Measurements from ENCODE around the gene PI4K2B.
"Not testable (repeated sequence)": the region's sequence is repeated elsewhere in the genome, so short reads cannot be mapped to it uniquely, and the experiment has no call there.

Gene PI4K2B

GRCh38 chr4:25242195-25242594, 8.4 kb downstream of the PI4K2B start:
- DNase-seq (ENCODE audit: low spot score), result not testable (repeated sequence)

- DNase-seq (ENCODE audit: low spot score), result no peak
Measured at GRCh38 chr4:25245181-25245580, 11.3 kb downstream of the PI4K2B start.

- no peak for DNase-seq (ENCODE audit: low spot score)
Measured at GRCh38 chr4:25246680-25247611, 13.1 kb downstream of the PI4K2B start.

- DNase-seq (ENCODE audit: low spot score), result not testable (repeated sequence)
Measured at GRCh38 chr4:25248875-25249274, 15.0 kb downstream of the PI4K2B start.

GRCh38 chr4:25249494-25249893, 15.7 kb downstream of the PI4K2B start:
- DNase-seq (ENCODE audit: low spot score), result not testable (repeated sequence)

GRCh38 chr4:25252230-25253070, 18.6 kb downstream of the PI4K2B start:
- DNase-seq (ENCODE audit: low spot score), result no peak

GRCh38 chr4:25253071-25253445, 19.2 kb downstream of the PI4K2B start:
- no peak for DNase-seq (ENCODE audit: low spot score)

- DNase-seq (ENCODE audit: low spot score), result not testable (repeated sequence)
Measured at GRCh38 chr4:25253786-25254185, 20.0 kb downstream of the PI4K2B start.

GRCh38 chr4:25258980-25259578, 25.2 kb downstream of the PI4K2B start:
- DNase-seq (ENCODE audit: low spot score), result no peak

GRCh38 chr4:25271866-25272265, 38.0 kb downstream of the PI4K2B start:
- no peak for DNase-seq (ENCODE audit: low spot score)

GRCh38 chr4:25280210-25280609, 46.4 kb downstream of the PI4K2B start:
- DNase-seq (ENCODE audit: low spot score), result no peak

GRCh38 chr4:25283948-25284347, 50.1 kb downstream of the PI4K2B start:
- peak; percentile 38 for DNase-seq (ENCODE audit: low spot score)

GRCh38 chr4:25284466-25284865, 50.6 kb downstream of the PI4K2B start:
- no peak for DNase-seq (ENCODE audit: low spot score)

GRCh38 chr4:25290490-25291067, 56.7 kb downstream of the PI4K2B start:
- DNase-seq (ENCODE audit: low spot score), result no peak

GRCh38 chr4:25291158-25291733, 57.4 kb downstream of the PI4K2B start:
- no peak for DNase-seq (ENCODE audit: low spot score)

GRCh38 chr4:25297528-25298242, 63.9 kb downstream of the PI4K2B start:
- DNase-seq (ENCODE audit: low spot score), result no peak

- no peak for DNase-seq (ENCODE audit: low spot score)
Measured at GRCh38 chr4:25299476-25300203, 65.8 kb downstream of the PI4K2B start.

GRCh38 chr4:25301471-25301870, 67.6 kb downstream of the PI4K2B start:
- DNase-seq (ENCODE audit: low spot score), result no peak

GRCh38 chr4:25302626-25303025, 68.8 kb downstream of the PI4K2B start:
- no peak for DNase-seq (ENCODE audit: low spot score)

GRCh38 chr4:25303578-25303977, 69.7 kb downstream of the PI4K2B start:
- DNase-seq (ENCODE audit: low spot score), result no peak

Measured in HuH-7.5 (cell line).